ENCODE results near the gene PRKCB.

The PRKCB gene

GRCh38 chr16:23975293-23975692, 139.5 kb downstream of the PRKCB start:
- DNase-seq = no peak

GRCh38 chr16:23976091-23976490, 140.3 kb downstream of the PRKCB start:
- DNase-seq = no peak

GRCh38 chr16:23976524-23976923, 140.7 kb downstream of the PRKCB start:
- DNase-seq = no peak

GRCh38 chr16:23979441-23979840, 143.7 kb downstream of the PRKCB start:
- no peak for DNase-seq

- no peak for DNase-seq
Measured at GRCh38 chr16:23979982-23980381, 144.2 kb downstream of the PRKCB start.

GRCh38 chr16:23981429-23982399, 145.9 kb downstream of the PRKCB start:
- no peak for DNase-seq

- DNase-seq = no peak
Measured at GRCh38 chr16:23986455-23986854, 150.7 kb downstream of the PRKCB start.

- DNase-seq = no peak
Measured at GRCh38 chr16:23987443-23987842, 151.7 kb downstream of the PRKCB start.

- no peak for DNase-seq
Measured at GRCh38 chr16:23990507-23990906, 154.7 kb downstream of the PRKCB start.

GRCh38 chr16:23991066-23991465, 155.3 kb downstream of the PRKCB start:
- DNase-seq = no peak

- no peak for DNase-seq
Measured at GRCh38 chr16:23994615-23995014, 158.8 kb downstream of the PRKCB start.

- no peak for DNase-seq
Measured at GRCh38 chr16:23996258-23996955, 160.6 kb downstream of the PRKCB start.

- DNase-seq = no peak
Measured at GRCh38 chr16:23998771-23999170, 163.0 kb downstream of the PRKCB start.

GRCh38 chr16:23999663-24000062, 163.9 kb downstream of the PRKCB start:
- DNase-seq = peak; percentile 82

GRCh38 chr16:24001710-24002109, 165.9 kb downstream of the PRKCB start:
- DNase-seq = no peak

GRCh38 chr16:24002619-24003018, 166.8 kb downstream of the PRKCB start:
- no peak for DNase-seq

- DNase-seq = no peak
Measured at GRCh38 chr16:24005577-24005976, 169.8 kb downstream of the PRKCB start.

- no peak for DNase-seq
Measured at GRCh38 chr16:24007391-24007790, 171.6 kb downstream of the PRKCB start.

- no peak for DNase-seq
Measured at GRCh38 chr16:24007934-24008333, 172.2 kb downstream of the PRKCB start.

GRCh38 chr16:24009098-24009497, 173.3 kb downstream of the PRKCB start:
- DNase-seq = no peak

GRCh38 chr16:24009955-24010354, 174.2 kb downstream of the PRKCB start:
- DNase-seq = no peak

GRCh38 chr16:24010440-24011089, 174.8 kb downstream of the PRKCB start:
- peak; percentile 88 for DNase-seq

GRCh38 chr16:24011237-24011636, 175.5 kb downstream of the PRKCB start:
- no peak for DNase-seq
